Endometrial microvascular endothelial cells (primary cell): ENCODE data around the gene IRF9. TPM values are rescaled to one million over a fixed set of nuclear protein-coding genes. Genes with fewer than 3 reads are reported as not detected.

Source experiments
- in situ Hi-C: cut with HindIII; loops from 2 replicates; pipeline ENCODE4 v1.10.0; 2017; ENCODE audit warnings: low sequenced_read_pairs, low pct_unique_long_range_greater_than_20kb; ENCODE audit errors: inconsistent ontology term
- total RNA-seq: library from RNA; depleted of rRNA; stranded (reverse); fragments of >200 nt; gene quantifications from one replicate; pipeline ENCODE4 v1.2.3, GENCODE V29; 2015; ENCODE audit errors: inconsistent ontology term

IRF9 gene
- total RNA-seq, 1 donor from 2014 or later, result 45.2 TPM

DNA sequence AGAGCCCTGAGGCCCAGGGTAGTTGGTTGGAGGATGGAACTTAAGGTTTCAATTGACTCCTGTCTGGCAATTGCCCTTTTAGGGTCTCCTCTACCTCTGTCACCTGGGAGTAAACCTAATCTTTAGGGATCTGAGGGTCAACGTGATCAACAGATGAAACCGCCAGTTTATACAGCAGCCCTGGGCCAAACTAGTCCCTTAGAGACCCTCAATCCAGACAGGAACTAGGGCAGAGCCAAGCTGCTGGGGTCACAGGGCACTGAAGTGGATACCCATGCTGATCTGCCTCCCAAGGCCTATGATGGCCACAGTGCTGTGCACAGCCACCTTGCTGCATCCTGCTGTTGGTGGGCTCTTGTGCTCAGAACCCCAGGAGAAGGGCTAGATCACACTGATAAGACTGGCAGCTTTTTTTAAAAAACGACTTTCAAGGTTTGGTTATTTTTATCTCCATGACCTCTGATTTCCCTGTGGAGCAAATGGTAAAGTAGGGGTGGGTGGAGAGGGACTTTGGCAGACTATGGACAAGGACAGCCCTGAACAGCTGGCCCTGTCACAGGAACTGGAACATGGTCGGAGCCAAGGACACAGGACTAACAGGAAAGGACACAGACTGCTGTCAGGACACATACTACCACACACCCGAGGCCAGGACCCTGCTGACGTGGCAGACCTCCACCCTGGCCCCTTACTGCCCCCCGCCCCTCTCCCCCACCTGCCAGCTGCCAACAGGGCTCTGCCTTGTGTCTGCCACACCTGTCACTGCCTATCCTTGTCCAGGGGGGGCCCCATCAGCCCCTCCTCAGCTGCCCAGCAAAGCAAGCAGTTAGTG, 30.1 kb upstream of the IRF9 start:
- in situ Hi-C loops, result no loop called here

DNA sequence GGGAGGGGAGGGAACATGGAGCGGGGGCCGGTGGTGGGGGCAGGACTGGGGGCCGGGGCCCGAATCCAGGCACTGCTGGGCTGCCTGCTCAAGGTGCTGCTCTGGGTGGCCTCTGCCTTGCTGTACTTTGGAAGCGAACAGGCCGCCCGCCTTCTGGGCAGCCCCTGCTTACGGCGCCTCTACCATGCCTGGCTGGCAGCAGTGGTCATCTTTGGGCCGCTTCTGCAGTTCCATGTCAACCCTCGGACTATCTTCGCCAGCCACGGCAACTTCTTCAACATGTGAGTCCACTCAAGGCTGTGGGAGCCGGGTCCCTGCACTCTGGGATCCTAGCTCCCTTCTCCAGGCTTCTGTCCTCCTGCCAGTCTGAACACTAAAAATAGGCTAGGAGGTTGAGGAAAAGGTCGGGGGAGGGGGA, 29.5 kb upstream of the IRF9 start:
- in situ Hi-C loops, result no loop called here

DNA sequence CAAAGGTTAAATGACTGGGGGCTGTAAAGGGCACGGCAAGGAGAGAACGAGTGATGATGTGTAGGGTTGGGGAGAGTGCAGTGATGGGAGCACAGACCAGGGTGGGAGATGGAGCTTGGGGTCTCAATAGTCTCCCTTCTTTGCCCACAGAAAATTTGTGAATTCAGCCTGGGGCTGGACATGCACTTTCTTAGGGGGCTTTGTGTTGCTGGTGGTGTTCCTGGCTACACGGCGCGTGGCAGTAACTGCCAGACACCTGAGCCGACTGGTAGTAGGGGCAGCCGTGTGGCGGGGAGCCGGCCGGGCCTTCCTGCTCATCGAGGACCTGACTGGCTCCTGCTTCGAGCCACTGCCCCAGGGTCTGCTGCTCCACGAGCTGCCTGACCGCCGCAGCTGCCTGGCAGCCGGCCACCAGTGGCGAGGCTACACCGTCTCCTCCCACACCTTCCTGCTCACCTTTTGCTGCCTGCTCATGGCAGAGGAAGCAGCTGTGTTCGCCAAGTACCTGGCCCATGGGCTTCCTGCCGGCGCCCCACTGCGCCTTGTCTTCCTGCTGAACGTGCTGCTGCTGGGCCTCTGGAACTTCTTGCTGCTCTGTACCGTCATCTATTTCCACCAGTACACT, 28.9 kb upstream of the IRF9 start:
- in situ Hi-C loops, result no loop called here

GRCh38 chr14:24132976-24133375, 28.1 kb upstream of the IRF9 start:
- in situ Hi-C loops, result no loop called here

GRCh38 chr14:24133735-24134134, 27.3 kb upstream of the IRF9 start:
- in situ Hi-C loops, result no loop called here

DNA sequence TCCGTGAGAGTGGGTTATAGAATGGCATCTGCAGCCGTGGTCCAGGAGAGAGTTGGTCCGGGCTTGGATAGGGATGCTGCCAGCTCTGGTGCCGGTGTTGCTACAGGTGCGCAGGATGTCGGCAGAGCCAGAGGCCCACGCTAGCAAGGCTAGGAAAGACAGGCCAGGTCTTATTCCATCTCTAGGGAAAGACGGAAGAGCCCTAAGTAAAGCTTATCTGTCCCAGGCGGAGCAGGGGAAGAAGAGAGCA, 25.6 kb upstream of the IRF9 start:
- in situ Hi-C loops, result no loop called here

DNA sequence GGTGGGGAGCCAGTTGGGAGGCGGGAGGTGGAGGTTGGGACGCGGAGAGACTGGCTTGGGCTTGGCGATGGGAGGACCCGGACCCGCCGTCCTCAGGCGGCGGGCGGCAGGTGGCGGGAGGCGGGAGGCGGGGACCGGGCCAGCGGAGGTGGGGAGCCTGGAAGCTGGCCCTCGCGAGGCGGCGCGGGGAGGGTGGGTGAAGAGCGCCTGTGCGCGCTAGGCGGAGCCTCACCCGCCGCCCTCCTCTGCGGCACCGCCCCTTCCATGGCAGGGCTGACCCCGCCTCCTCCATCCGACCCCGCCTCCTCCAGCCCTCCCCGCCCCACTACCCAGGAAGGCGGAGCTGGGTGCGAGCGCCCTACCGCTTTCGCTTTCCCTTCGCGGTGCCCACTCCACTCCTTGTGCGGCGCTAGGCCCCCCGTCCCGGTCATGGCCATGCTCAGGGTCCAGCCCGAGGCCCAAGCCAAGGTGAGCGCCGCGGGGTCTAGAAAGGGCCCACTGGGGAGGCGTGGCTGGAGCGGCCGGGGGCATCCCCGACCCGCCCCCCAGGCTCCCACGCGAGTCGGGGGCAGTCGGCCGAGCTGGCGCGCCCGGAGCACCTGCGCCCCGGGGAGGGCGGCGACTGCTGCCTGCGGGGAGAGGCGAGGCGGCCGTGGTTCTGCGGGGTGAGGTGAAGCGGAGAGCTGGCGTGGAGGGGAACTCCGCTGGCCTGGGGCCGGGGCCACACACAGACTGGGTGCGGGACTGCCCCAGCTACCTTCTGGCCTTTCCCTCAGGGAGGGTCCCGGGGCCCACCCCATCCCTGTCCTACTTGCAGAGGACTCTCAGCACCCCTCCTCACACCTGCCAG, 25.0 kb upstream of the IRF9 start, which contains the start of gene PSME1:
Gene PSME1 (plus strand): TSS at position 361 of the 850 bp plus-strand sequence. CDS start 69 bp downstream, at position 430.
- in situ Hi-C loops, result no loop called here

- in situ Hi-C loops, result no loop called here
These were observed 24.2 kb upstream of the IRF9 start for GRCh38 chr14:24136684-24137528.

GRCh38 chr14:24137529-24138395, 23.3 kb upstream of the IRF9 start:
- in situ Hi-C loops, result no loop called here

DNA sequence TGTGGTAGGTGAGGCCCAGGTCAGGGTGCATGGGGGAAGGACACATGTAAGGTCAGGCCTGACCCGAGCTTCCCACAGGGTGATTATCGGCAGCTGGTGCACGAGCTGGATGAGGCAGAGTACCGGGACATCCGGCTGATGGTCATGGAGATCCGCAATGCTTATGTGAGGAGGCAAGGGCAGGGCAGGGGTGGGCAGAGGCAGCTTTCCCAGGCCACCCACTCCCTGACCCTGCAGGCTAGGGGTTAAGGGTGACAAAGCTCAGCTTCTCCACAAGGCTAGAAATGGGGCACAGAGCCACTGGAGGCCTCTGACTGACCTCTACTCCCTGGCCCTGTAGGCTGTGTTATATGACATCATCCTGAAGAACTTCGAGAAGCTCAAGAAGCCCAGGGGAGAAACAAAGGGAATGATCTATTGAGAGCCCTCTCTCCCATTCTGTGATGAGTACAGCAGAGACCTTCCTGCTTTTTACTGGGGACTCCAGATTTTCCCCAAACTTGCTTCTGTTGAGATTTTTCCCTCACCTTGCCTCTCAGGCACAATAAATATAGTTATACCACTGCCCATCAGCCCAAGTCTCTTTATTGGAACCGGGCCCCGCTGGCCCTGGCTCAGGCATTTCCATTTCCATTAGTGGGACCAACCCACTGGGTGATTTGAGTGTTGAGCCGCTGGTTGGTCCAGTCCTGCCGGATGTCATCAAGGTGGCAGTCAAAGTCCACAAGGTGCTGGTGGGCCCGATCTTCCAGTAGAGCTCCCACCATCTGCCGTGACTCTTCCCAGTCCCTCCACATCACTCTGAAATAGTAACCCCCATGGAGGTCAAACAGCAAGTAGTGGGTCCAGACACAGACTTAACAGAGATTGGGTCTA, 22.4 kb upstream of the IRF9 start:
- in situ Hi-C loops, result no loop called here

DNA sequence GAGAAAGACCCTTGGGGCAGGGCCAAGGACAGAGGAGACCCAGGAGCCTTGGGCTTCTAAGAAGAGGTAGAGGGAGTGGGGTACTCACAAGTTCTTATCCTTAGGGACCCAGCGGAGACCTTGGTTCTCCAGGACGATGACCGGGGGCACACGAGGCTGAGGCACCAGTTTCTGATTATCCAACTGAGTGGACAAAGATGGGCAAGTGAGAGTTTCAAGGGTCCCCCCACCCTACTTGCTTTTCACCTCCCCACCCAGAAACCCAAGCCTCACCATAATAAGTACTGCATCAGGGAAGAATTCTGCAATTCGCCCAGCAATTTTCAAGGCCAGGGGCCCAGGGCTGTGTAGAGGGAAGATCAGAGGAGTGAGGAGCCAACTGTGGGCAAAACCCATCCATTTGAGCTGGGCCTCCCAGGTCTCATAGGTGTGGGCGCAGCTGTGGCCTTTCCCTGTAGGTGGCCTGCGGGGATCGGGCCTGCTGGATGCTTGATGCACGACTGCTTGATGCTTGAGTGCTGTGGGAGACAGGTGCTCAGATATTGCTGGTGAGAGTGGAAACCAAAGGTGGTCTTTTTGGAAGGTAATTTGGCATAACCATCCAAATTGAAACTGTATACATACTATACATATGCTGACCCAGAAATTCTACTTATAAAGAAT, 21.7 kb upstream of the IRF9 start:
- in situ Hi-C loops, result no loop called here

GRCh38 chr14:24141097-24141880, 19.8 kb upstream of the IRF9 start, which contains the start of gene EMC9:
EMC9 (minus strand) TSS chr14:24141591; CDS start chr14:24141304, 287 bp downstream.
- in situ Hi-C loops, result no loop called here

GRCh38 chr14:24143511-24143910, 17.6 kb upstream of the IRF9 start:
- in situ Hi-C loops, result no loop called here

- in situ Hi-C loops, result no loop called here
These were observed 16.6 kb upstream of the IRF9 start for GRCh38 chr14:24144451-24144850.

DNA sequence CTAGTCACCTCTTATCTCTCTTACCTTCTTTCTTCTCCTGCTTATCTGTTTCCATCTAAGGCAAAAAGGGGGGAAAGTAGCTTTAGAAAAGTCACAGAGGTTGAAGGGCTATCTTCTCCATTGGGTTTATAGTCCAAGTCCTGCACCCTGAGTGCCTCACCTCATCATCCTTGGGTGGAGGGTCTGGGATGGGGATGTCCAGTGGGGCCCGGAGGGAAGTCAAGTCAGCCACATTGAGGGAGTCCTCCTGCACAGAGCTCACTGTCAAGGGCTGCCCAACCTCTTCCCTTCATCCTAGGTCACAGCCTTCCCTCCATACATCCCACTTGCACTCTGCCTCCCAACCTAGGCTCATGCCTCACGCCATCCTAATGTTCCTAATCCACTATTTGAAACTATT, 15.8 kb upstream of the IRF9 start:
- in situ Hi-C loops, result no loop called here
